NCI-H1436 treated with DMSO at 0.1 percent for 48 hours (cell line): ENCODE data around the gene PFN1.
"Not testable (repeated sequence)": the region's sequence is repeated elsewhere in the genome, so short reads cannot be mapped to it uniquely, and the experiment has no call there.

ENCODE experiments used
- DNase-seq: peaks from one replicate; lab custom pipeline; 2025; lab: John Stamatoyannopoulos, UW

PFN1 gene

DNA sequence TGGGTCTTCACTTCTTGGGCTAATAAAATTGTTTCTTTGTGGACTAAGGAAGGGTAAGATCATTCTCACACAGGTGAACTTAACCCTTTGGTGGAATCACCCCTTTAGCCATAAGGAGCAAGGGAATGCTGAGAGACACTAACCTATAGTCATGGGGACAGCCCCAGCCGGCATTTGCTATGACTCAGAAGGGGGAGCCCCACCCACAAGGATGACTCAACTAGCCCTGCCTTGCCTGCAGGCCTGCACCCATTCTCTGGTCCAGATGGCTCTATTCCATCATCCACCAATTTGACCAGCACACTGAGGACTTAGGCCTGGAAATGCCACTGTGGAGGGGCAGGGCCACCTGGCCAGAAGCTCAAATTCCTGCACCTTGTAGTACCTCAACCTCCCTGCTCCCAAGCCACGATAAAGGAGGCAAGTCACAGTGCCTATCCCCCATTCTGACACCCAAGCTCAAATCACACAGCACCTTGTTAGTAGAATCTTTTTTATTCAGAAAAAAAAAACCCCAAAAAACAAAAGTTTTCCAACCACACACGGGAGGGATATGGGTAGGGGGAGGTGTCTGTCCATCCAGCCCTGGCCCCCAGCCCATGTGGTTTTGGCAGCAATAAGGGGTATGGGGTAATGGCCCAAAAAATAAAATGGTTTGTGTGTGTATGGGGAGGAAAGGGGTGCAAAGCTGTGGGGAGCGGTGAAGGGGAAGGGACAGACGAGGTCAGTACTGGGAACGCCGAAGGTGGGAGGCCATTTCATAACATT is 3.0 kb downstream of the PFN1 start:
- DNase-seq = no peak

DNA sequence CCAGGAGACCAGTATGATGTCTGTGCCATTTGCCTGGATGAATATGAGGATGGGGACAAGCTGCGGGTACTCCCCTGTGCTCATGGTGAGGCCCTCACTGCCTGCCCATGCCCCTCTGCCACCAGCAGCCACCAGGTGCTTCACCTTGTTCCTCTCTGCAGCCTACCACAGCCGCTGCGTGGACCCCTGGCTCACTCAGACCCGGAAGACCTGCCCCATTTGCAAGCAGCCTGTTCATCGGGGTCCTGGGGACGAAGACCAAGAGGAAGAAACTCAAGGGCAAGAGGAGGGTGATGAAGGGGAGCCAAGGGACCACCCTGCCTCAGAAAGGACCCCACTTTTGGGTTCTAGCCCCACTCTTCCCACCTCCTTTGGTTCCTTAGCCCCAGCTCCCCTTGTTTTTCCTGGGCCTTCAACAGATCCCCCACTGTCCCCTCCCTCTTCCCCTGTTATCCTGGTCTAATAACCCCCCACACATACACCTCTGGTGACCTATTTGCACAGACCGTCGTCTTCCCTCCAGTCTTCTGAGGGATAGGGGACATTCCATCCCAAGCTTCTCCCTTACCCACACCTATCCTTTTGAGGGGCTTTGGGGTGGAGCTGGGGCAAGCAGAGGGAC is 3.7 kb downstream of the PFN1 start:
- no peak for DNase-seq

DNA sequence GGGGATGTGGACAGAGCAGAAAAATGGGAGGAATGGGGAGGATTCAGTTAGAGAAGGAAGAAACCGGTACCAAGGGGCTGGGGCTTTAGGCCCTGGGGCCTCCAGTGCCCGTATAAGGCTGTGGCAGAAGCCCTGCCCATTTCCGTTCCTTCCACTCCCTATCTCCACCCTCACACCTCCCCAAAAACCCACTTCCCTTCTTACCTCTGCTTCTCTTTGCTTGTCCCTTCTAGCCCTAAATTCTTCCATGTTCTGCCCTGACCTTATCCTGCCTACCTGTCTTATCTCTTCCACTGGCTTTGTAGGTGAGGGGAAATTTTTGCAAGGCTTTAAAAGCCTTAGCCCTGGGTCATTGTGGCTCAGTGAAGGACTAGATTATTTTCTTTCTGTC is 4.2 kb downstream of the PFN1 start:
- DNase-seq = no peak

DNA sequence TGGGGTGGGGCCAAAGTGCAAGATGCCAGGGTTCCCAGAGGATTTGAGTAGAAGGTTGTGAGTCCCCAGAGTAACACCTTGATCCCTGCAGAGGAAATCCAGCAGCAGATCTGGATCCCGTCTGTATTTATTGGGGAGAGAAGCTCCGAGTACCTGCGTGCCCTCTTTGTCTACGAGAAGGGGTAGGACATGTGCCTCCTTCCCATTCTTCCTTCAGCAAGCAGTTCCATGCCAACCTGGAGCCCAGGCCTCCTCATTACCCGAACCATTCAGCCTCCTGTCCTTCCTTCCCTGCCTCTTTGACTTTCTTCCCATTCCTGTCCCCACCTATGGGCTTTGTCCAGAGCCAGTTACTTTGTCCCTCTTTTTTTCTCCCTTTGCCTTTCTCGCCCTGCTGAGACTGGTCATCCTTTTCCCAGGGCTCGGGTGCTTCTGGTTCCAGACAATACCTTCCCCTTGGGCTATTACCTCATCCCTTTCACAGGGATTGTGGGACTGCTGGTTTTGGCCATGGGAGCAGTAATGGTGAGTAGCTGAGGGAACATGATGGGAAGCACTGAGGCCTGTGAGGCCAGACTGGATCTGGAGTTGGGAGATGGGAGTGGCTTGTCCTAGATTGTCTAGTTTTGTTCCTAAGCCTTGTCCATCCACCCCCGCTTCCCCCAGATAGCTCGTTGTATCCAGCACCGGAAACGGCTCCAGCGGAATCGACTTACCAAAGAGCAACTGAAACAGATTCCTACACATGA is 5.4 kb downstream of the PFN1 start:
- DNase-seq = no peak

DNA sequence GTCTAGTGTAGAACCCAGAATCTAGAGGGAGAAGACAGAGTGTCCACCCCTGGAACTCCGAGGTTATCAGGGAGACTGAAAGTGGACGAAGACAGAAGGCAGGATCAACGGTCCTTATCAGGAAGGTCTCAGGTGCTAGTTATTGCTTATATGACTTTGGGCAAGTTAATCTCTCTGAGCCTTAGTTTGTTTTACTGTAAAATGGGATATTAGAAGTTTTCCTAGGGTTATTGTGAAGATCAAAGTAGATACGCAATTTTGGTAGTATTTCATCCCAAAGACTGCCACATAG is 7.1 kb downstream of the PFN1 start:
- no peak for DNase-seq

DNA sequence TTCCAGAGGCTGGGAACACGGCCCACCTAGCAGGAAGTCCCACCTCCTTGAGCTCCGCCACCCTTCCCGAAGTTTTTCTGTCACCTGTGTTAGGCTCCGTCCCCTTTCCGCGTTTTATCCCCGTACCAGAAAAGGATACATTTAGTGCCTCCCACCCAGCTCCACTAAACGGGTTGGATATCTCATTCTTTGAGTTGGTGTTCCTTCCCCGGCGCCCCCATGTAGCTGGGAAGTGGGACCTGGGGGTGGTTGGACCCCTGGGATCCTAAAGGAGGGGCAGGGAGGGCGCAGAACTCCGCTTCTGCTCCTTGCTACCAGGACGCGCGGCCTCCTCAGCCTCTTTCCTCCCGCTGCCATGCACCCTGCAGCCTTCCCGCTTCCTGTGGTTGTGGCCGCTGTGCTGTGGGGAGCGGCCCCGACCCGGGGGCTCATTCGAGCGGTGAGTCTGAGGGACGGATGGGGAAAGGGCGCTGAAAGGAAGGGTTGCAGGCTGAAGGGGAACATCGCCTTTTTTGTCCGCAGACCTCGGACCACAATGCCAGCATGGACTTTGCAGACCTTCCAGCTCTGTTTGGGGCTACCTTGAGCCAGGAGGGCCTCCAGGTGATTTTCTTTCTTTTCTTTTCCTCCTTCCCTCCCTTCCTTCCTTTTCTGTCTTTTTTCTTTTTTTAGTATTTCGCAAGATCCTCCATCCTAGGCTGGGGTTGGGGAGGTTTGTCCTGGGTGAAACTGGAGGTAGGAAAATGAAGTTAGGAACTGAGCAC is 7.6 kb downstream of the PFN1 start:
- DNase-seq = no peak

DNA sequence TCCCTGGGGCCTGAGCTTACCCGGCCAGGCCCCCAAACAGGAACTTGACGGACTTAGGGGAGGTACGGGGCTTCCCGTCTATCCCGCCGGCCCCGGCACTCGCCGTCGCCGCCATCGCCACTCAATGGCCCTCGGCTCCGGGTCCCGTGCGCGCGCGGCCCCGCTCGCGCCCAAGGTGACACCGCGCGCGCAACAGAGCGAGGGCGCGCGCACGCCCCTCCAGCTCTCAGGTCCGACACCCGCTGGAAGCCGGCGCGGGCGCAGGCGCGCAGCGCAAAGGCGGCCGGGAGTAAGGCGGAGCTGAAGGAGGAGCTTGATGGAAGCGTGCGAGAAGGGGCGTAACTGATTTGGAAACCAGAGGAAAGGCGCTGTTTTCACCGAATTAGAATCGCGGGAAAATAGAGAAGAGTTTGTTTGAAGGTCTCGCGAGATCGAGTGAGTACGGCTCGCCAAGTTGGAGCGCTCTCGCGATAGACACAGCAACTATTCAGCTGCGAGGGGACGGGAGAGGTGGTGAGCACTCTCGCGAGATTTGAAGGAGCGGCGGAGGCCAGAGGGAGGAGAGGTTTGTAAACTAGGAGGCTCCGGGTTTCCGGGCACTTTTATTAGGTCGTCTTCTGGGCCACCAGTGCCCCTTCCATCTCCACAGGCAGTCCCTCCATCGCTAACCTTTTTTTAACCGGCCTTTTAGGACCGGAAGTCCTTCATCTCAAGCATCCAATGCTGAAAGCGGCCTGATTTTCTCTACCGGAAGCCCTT is 8.4 kb downstream of the PFN1 start, which contains the start of the genes RNF167 and SLC25A11:
TSS of gene RNF167 (plus strand) at position 473 of the 759 bp plus-strand sequence. CDS start 642 bp downstream, outside the sequence.
TSS of gene SLC25A11 (minus strand) at position 251 of the 759 bp plus-strand sequence. CDS start at position 115, 136 bp downstream.
- peak; percentile 97 for DNase-seq

DNA sequence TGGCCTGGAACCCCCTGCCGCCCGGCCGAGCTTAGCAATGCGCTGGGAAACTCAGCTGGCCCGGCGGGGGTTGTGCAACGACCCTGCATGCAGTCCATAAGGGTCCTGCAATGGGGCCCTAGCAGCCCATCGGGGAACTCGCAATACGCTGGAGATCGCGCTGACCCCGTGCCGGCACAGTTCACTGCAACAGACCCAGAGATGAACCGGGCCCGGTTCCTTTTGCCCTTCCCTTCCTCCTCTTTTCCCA is 8.9 kb downstream of the PFN1 start:
- DNase-seq = no peak

DNA sequence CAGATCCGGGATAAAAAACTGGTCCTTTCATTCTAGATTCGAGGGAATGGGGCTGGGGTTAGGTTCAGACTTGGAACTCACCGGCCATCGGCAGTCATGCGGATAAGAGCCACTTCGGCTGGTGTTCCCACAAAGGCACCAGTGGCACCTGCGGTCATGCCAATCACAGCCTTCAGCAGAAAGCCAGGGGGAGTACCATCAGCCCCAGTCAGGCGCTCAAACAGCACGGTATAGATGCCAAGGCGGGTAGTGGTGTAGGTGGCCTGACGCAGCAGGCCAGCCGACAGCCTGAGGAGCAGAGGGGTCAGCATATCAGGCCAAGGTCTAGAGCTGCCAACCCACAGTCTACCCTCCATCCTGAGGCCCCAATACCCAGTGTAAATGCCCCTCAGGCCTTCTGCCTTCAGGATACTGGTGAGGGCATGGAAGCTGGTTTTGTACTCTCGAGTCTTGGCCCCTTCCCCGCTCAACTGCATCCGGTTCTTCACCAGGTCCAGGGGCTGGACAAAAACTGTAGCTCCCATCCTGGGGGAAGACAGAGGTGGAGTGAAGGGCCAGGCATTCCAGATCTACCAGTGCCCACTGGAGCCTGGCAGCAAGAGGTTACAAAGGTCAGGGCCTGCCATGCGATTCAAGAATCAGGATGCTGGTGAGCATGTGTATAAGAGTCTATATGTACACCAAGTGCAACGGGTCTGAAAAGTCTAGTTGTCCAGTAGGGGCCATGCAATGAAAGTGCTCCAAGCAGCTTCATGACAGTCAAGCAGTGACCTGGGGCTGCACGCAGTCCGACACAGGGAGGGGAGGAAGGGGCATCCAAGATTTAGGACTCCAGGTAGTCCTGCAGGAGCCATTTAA is 9.4 kb downstream of the PFN1 start:
- no peak for DNase-seq

DNA sequence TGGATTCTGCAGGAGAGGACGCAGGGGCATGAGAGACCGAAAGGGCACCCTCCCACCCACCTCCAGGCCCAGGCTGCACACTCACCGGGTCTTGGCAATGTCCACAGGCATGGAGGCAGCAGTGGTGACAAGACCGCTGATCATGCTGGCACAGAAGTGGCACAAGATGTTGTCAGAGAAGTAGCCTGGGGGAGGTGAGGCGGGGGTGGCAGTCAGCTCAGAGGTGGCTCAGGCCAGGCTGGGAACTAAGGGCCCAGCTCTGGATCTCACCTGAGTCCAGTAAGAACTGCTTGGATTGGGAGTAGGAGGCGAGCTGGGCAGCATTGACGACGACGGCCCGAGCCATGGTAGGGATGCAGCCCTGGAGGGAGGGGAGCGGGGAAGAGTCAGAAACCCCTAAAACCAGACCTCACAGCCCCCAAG is 10.2 kb downstream of the PFN1 start:
- DNase-seq = no peak

DNA sequence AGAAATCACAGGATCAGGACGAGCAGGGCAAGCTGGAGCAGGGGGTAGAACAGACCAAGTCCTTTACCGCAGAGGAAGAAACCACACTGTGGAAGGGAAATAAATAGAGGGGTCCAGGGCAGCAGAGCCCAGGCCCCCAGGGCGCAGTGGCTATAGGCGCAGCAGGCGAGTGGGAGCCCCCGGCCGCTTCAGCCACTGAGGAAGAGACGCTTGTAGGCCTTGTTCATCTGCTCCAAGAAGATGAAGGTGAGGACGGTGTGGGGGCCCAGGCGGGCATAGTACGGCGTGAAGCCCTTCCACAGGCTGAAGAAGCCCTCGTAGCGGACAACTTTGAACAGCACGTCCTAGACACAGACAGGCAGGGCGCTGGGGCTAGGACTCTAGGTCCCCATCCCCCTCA is 10.8 kb downstream of the PFN1 start:
- DNase-seq = no peak

DNA sequence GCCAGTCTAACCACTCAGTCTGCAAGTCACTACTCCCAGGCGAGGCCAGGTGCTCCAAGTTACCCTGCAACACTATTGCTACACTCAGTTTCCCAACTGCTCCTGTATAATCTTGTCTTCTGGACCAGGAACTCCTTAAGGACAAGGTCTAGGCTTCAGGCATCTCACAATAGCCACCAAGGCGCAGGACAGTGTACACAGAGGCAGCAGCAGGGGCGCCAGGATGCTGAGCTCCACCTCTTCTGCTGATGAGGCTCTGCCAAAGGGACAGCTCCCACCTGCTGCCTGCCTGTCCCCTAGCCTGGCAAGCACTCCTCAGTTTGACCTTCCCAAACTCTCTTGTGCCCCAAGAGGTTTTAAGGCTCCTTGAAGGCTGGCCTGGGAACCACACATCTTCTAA is 11.9 kb downstream of the PFN1 start:
- no peak for DNase-seq

DNA sequence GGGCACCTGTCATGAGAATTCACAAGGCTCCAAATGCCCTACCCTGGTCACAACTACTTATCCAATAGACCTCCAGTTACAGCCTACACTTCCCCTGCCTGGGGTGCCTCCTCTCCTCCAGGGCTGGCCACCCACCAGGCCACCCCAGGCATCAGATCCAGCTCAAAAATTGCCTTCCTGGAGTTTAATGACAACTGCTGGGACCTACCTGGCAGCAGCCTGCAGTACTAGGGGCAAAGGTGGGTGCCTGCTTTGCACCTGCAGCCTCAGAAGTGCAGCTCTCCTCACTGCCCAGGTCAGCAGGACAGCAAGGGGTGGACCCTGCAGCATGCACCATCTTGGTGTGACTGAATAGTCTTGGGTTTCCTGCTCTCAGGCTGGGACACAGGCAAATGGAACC is 12.7 kb downstream of the PFN1 start:
- no peak for DNase-seq

DNA sequence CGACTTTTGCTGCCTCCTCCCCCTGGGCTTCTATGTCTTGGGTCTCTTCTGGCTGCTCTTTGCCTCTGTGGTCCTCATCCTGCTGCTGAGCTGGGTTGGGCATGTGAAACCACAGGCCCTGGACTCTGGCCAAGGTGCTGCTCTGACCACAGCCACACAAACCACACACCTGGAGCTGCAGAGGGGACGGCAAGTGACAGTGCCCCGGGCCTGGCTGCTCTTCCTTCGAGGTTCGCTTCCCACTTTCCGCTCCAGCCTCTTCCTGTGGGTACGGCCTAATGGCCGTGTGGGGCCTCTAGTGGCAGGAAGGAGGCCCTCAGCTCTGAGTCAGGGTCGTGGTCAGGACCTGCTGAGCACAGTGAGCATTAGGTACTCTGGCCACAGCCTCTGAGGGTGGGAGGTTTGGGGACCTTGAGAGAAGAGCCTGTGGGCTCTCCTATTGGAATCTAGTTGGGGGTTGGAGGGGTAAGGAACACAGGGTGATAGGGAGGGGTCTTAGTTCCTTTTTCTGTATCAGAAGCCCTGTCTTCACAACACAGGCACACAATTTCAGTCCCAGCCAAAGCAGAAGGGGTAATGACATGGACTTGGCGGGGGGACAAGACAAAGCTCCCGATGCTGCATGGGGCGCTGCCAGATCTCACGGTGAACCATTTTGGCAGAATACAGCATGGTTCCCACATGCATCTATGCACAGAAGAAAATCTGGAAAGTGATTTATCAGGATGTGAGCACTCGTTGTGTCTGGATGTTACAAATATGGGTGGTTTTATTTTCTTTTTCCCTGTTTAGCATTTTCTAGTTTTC is 14.0 kb downstream of the PFN1 start:
- no peak for DNase-seq

DNA sequence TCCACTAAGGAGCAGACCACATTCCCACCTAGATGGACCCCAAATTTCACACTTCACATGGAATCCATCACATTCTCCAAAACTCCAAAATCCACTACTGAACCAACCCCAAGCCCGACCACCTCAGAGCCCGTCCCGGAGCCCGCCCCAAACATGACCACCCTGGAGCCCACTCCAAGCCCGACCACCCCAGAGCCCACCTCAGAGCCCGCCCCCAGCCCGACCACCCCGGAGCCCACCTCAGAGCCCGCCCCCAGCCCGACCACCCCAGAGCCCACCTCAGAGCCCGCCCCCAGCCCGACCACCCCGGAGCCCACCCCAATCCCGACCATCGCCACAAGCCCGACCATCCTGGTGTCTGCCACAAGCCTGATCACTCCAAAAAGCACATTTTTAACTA is 14.7 kb downstream of the PFN1 start:
- DNase-seq = no peak

DNA sequence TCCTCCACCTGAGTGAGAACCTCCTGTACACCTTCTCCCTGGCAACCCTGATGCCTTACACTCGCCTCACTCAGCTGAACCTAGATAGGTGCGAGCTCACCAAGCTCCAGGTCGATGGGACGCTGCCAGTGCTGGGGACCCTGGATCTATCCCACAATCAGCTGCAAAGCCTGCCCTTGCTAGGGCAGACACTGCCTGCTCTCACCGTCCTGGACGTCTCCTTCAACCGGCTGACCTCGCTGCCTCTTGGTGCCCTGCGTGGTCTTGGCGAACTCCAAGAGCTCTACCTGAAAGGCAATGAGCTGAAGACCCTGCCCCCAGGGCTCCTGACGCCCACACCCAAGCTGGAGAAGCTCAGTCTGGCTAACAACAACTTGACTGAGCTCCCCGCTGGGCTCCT is 15.6 kb downstream of the PFN1 start:
- DNase-seq = no peak

DNA sequence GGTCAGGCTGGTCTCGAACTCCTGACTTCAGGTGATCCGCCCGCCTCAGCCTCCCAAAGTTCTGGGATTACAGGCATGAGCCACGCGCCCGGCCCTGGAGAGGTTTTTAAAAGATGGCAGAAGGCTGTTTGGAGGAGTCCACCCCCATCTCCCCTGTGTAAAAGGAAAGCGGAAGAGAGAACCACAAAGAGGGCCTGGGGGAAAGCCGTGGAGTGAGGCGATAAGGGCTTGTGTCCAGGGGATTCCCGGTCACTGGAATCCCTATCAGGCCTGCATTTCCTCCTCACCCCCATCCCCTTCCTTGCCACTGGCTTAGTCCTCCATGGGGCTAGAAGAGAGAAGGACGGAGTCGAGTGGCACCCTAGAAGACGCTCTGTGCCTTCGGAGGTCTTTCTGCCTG is 16.4 kb downstream of the PFN1 start, which contains the start of gene GP1BA:
TSS of gene GP1BA (plus strand) at position 315 of the 400 bp plus-strand sequence. CDS start 328 bp downstream, outside the sequence.
- no peak for DNase-seq

DNA sequence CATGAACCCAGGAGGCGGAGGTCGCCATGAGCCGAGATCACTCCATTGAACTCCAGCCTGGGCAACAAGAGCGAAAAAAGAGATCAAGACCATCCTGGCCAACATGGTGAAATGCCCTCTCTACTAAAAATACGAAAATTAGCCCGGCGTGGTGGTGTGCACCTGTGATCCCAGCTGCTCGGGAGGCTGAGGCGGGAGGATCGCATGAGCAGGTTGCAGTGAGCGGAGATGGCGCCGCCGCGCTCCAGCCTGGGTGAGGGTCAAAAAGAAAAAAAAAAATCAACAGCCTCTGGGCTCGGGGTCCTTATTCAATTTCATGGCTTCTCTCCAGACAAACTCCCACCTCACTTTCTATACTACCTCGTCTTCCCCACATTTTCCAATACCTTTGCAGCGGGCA is 19.4 kb downstream of the PFN1 start:
- no peak for DNase-seq

DNA sequence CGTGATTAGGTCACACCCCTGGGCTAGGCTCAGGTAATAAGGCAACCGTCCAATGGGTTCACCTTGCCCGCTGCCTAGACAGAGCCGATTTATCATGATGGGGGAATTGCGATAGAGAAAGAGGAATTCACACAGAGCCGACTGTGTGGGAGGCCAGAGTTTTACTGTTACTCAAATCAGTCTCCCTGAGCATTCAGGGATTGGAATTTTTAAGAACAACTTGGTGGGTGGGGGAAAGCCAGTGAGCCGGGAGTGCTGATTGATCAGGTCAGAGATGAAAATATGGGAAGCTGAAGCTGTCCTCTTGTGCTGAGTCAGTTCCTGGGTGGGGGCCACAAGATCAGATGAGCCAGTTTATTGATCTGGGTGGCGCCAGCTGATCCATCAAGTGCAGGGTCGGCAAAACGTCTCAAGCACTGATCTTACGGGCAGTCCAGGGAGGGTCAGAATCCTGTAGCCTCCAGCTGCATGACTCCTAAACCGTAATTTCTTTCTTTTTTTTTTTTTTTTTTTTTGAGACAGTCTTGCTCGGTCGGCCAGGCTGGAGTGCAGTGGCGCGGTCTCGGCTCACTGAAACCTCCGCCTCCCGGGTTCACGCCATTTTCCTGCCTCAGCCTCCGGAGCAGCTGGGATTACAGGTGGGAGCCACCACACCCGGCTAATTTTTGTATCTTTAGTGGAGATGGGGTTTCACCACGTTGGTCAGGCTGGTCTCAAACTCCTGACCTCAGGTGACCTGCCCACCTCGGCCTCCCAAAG is 21.6 kb downstream of the PFN1 start:
- DNase-seq = not testable (repeated sequence)
